GM19438 (cell line): ENCODE data around the gene KIAA2012.
"Not testable (repeated sequence)": the region's sequence is repeated elsewhere in the genome, so short reads cannot be mapped to it uniquely, and the experiment has no call there.

Experiments
- ATAC-seq: cut with Tn5 transposase; IDR thresholded peaks from one replicate; pipeline ENCODE4 v1.9.1; 2021; ENCODE audit warnings: low read depth; ENCODE audit not compliant: unreplicated experiment

Gene KIAA2012

DNA sequence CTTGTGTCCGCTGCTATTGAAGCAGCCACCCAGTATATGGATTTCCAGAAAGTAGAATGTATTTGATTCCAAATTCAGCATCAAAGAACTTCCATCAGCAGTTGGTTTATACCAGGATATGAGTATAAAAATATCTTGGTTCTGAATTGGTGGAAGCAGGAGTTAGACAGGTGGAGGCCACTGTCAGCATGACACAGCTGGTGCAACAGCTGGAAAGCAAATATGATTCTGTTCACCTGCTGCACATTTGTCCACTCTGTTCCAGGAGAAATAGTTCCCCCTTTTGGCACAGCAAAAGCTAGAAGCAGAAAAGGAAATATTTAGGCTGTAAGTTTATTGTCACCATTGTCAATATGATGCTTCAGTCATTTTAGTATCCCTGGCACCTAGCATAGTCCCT, 41.2 kb downstream of the KIAA2012 start:
- no peak for ATAC-seq

- no peak for ATAC-seq
These were observed 41.7 kb downstream of the KIAA2012 start for GRCh38 chr2:202114795-202115194.

GRCh38 chr2:202115479-202115971, 42.5 kb downstream of the KIAA2012 start:
- no peak for ATAC-seq

DNA sequence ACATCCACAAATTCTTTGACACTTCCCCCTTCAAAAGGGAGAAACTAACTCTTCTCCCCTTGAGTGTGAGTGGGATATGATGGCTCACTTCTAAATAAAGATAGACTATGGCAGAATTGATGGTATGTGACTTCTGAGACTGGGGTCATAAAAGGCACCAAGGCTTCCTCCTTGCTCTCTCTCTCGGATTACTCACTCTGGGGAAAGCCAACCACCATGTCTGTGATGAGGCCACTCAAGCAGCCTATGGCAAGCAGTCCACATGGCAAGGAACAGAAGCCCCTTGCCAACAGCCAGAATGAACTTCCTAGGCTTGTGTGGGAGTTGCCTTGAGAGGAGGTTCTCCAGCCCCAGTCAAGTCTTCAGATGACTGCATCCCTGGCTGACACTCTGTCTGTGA, 43.6 kb downstream of the KIAA2012 start:
- no peak for ATAC-seq

DNA sequence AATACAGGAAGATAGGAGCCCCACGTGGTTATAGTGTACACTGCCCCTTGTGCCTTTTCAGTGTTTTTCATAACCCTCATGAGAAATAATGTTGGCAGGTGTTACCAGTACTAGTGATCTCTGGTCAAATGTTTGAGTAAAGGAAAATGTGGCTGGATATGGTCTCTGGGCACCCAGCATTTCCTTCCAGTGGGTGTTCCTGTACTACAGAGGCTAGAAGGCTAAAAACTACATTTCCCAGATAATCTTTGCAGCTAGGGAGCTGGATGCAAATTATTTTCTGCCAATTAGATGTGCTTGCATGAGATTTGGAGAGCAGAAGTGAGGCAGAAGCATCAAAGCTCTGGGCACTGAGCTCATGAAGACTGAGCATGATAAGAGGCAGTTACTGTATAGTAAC, 45.1 kb downstream of the KIAA2012 start:
- ATAC-seq, result no peak

GRCh38 chr2:202120828-202121227, 47.8 kb downstream of the KIAA2012 start:
- no peak for ATAC-seq

GRCh38 chr2:202121532-202122162, 48.6 kb downstream of the KIAA2012 start:
- ATAC-seq, result no peak

- ATAC-seq, result no peak
These were observed 49.1 kb downstream of the KIAA2012 start for GRCh38 chr2:202122163-202122540.

- no peak for ATAC-seq
These were observed 50.1 kb downstream of the KIAA2012 start for GRCh38 chr2:202122980-202123720.

GRCh38 chr2:202124286-202124685, 51.2 kb downstream of the KIAA2012 start:
- no peak for ATAC-seq

DNA sequence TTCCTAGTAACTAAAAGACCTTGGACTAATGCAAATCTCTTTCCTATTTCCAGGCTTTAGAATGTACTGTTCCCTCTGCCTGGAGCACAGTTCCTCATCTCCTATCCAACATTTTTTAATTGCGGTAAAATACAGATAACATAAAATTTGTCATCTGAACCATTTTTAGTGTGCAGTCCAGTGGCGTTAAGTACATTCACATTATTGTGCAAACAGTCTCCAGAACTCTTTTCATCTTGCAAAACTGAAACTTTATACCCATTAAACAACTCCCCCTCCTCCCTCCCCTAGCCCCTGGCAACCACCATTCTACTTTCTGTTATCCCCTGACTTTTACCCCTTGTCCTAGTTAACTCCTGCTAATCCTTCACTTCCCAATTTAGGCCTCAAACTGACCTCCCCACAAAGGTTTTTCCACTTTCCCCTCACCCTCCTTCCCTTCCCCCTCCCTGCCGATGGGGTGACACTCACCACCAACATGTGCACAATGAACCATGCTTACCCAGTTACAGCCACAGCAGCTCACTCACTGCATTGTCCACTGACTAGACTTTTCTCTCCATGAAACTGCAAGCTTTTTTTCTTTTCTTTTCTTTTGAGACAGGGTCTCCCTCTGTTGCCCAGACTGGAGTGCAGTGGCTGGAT, 54.8 kb downstream of the KIAA2012 start:
- ATAC-seq, result no peak

DNA sequence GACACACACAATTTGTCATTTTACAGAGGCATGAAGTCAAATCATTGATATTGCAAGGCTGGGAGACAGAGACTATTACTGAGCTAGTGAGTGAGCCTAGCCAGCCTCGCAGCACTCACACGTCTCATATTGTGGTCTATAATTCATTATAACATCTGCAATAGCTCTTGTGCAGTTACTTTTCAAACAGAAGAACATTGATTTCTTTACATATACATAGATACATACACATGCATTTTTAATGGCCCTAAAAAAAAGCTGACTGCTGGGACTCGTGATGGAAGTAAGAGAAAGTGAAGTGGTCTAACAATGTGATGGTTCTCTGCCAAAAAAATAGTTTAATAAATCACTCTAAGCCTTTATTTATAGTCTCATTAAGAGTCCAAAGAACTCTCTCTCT, 56.8 kb downstream of the KIAA2012 start:
- ATAC-seq, result no peak

DNA sequence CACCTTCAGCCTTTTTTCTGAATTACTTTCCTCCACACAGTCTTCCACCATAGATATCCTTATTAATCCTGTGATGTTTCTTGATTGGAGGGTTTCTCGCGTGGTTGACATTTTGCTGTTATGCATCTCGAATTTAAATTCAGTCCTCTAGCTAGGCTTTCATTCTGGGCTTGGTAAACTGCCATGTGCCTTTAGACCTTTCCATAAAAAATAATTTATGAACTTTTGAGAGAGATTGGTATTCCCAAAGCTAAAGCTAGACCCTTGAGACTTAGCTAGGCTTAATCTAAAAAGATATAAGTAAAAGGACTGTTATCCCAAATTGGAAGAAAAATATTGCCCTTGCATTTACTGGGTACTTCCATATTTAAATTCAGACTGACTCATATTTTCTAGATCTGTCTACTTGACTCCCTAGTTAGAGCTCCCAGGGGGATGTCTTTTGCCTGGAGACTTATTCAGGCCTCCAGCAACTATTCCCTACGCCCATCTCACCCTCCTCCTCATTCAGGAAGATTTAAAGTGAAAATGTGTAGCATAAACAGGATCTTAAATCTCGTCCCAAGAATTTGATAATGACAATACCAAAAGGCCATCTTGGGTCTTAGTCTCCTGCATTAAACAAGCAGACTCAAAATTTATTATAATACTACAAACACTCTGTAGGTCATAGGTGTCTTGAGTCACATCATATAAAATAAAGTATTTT, 60.3 kb downstream of the KIAA2012 start:
- no peak for ATAC-seq

GRCh38 chr2:202133909-202134265, 60.8 kb downstream of the KIAA2012 start:
- no peak for ATAC-seq

DNA sequence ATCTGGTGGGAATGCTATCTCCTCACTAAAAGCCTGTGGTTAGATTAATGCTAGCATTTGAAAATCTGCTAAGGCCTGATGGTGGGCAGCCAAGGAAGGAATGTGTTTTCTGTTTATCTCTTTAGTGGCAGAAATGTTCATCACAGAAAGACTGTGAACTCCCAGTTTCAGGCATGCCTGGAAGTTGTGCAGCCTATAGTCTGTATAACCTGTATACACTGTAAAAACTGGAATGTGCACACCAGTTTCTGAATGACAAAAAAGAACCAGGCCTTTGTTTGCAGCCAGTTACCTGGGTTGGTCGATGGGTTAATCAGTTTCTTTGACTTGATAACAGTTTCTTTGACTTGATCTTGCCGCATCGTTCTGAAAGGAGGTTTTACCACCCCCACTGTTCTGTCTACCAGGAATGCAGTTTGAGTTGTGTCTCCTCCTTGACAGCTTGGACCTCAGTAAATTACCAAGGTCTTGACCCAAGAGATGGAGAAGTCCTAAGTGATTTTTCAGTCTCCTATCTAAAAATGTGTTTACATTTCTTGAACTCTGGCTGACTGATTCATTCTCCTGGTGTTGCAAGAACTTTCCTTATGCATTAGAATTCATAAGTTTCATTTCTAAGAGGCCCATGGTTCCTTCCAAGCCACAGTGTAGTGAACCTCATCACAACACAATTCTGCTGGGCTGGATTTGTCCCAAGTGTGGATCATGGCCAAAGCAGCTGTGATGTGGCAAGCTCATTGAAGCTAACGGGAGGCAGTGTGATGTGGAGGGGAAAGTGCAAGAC, 62.2 kb downstream of the KIAA2012 start:
- no peak for ATAC-seq

GRCh38 chr2:202136039-202136438, 63.0 kb downstream of the KIAA2012 start:
- ATAC-seq, result not testable (repeated sequence)

GRCh38 chr2:202136526-202136925, 63.5 kb downstream of the KIAA2012 start:
- ATAC-seq, result no peak

DNA sequence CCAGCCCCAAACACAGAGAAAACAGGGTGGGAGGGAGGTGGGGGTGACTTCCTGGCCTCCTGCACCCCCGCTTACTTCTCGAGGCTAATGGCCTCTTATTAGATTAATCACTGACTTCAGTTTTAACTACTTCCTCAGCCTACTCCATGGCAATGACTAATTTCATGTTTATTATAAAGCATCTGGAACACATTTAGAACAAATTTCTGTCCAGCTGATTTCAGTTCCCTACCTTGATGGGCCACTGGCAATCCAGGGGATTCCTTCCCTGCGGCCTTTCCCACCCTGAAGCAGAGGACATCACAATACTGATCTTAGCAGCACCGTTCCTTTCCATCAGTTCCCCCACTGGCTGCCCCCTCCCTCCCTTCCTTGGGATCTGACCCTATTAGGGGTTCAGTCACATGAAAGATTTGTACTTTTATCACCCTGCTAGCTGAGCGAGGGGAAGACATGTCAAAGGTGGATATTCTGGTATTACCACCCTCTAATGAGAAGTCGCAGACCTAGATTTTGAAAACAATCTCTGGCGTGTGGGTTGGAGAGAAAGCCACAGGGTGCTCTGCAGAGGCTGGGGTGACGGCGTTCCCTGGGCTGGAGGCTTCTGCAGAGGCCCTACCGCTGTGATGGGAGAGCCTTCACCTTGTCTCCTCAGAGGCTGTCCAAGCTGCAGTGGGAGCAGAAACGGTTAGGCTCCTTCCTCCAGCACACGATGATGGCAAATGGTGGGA, 67.6 kb downstream of the KIAA2012 start:
- no peak for ATAC-seq

GRCh38 chr2:202141329-202141947, 68.4 kb downstream of the KIAA2012 start:
- ATAC-seq, result no peak
